Central memory CD8-positive, alpha-beta T cell (primary cell): Measurements from ENCODE around the gene PFKFB2.
A peak's percentile ranks its signal among the peaks of the same experiment; 100 is the strongest.

Source experiments
- ATAC-seq: fragments of 150-1000 bp; cut with Tn5 transposase; replicated peaks from 2 replicates; pipeline ENCODE4 v1.10.0; 2022; ENCODE audit warnings: mild to moderate bottlenecking, moderate FRiP score, moderate number of reproducible peaks; ENCODE audit not compliant: poor library complexity, severe bottlenecking; ENCODE audit errors: extremely low read depth
- DNase-seq, 2 donors: peaks; one replicate each; pipeline ENCODE4 v3.0.0; 2021; ENCODE audit warnings: low spot score in 2 of 2
- H3K27ac Mint-ChIP-seq: one replicate; pipeline ENCODE4 v1.8.0; 2022; ENCODE audit warnings: low read depth, mild to moderate bottlenecking, moderate library complexity, mixed read lengths
- H3K27me3 Mint-ChIP-seq: one replicate; pipeline ENCODE4 v1.8.0; 2022; ENCODE audit warnings: mixed read lengths
- H3K36me3 Mint-ChIP-seq: one replicate; pipeline ENCODE4 v1.8.0; 2022; ENCODE audit warnings: mild to moderate bottlenecking, moderate library complexity, mixed read lengths; ENCODE audit not compliant: insufficient read depth
- H3K4me1 Mint-ChIP-seq: one replicate; pipeline ENCODE4 v1.8.0; 2022; ENCODE audit warnings: mixed read lengths
- H3K4me3 Mint-ChIP-seq: one replicate; pipeline ENCODE4 v1.8.0; 2022; ENCODE audit warnings: mild to moderate bottlenecking, moderate library complexity, mixed read lengths
- H3K9me3 Mint-ChIP-seq: one replicate; pipeline ENCODE4 v1.8.0; 2022; ENCODE audit warnings: mixed read lengths

PFKFB2 gene

GRCh38 chr1:207067185-207067584 lies 14.1 kb downstream of the PFKFB2 start:
- no peak overlapping the region for H3K4me3 Mint-ChIP-seq
- peaks cover 5% of the 10 kb centered on the region for H3K36me3 Mint-ChIP-seq
- H3K27me3 Mint-ChIP-seq: no peaks in the 10 kb centered on the region
- peaks cover 6% of the 10 kb centered on the region for H3K4me1 Mint-ChIP-seq
- no peak for ATAC-seq
- H3K27ac Mint-ChIP-seq: no peak overlapping the region
- no peak for DNase-seq
- no peaks in the 10 kb centered on the region for H3K9me3 Mint-ChIP-seq

- peaks cover 4% of the 10 kb centered on the region for H3K36me3 Mint-ChIP-seq
- H3K9me3 Mint-ChIP-seq: no peaks in the 10 kb centered on the region
- ATAC-seq: no peak
- no peak overlapping the region for H3K4me3 Mint-ChIP-seq
- H3K27me3 Mint-ChIP-seq: no peaks in the 10 kb centered on the region
- no peak for DNase-seq
- H3K4me1 Mint-ChIP-seq: peaks cover 6% of the 10 kb centered on the region
- no peak overlapping the region for H3K27ac Mint-ChIP-seq
These were observed 14.6 kb downstream of the PFKFB2 start for GRCh38 chr1:207067665-207068064.

GRCh38 chr1:207069061-207069460 lies 16.0 kb downstream of the PFKFB2 start:
- Mint-ChIP-seq H3K27ac (no peak overlapping the region), H3K4me3 (no peak overlapping the region), H3K9me3 (no peaks in the 10 kb centered on the region), H3K27me3 (no peaks in the 10 kb centered on the region), H3K36me3 (peaks cover 1% of the 10 kb centered on the region), H3K4me1 (peaks cover 6% of the 10 kb centered on the region)
- ATAC-seq (no peak), DNase-seq (no peak)

- H3K27me3 Mint-ChIP-seq: no peaks in the 10 kb centered on the region
- ATAC-seq: no peak
- peaks cover 6% of the 10 kb centered on the region for H3K4me1 Mint-ChIP-seq
- H3K9me3 Mint-ChIP-seq: no peaks in the 10 kb centered on the region
- no peak overlapping the region for H3K4me3 Mint-ChIP-seq
- no peak overlapping the region for H3K27ac Mint-ChIP-seq
- no peak for DNase-seq
- peaks cover 1% of the 10 kb centered on the region for H3K36me3 Mint-ChIP-seq
These were observed 16.9 kb downstream of the PFKFB2 start for GRCh38 chr1:207069858-207070506.

- no peak for DNase-seq
- H3K4me3 Mint-ChIP-seq: no peak overlapping the region
- H3K4me1 Mint-ChIP-seq: peaks cover 6% of the 10 kb centered on the region
- H3K27ac Mint-ChIP-seq: no peak overlapping the region
- ATAC-seq: peak; percentile 28
- no peaks in the 10 kb centered on the region for H3K9me3 Mint-ChIP-seq
- no peaks in the 10 kb centered on the region for H3K27me3 Mint-ChIP-seq
- H3K36me3 Mint-ChIP-seq: peaks cover 1% of the 10 kb centered on the region
These were observed 17.7 kb downstream of the PFKFB2 start for GRCh38 chr1:207070811-207071210.

GRCh38 chr1:207071426-207071825 lies 18.4 kb downstream of the PFKFB2 start:
- Mint-ChIP-seq H3K27me3 (no peaks in the 10 kb centered on the region), H3K4me3 (no peak overlapping the region), H3K9me3 (no peaks in the 10 kb centered on the region), H3K36me3 (peaks cover 1% of the 10 kb centered on the region), H3K4me1 (peaks cover 6% of the 10 kb centered on the region), H3K27ac (no peak overlapping the region)
- ATAC-seq (no peak), DNase-seq (no peak)

GRCh38 chr1:207072233-207072632 lies 19.2 kb downstream of the PFKFB2 start:
- Mint-ChIP-seq H3K4me3 (no peak overlapping the region), H3K4me1 (peaks cover 6% of the 10 kb centered on the region), H3K9me3 (no peaks in the 10 kb centered on the region), H3K27ac (no peak overlapping the region), H3K36me3 (peaks cover 1% of the 10 kb centered on the region), H3K27me3 (no peaks in the 10 kb centered on the region)
- no peak for ATAC-seq
- no peak for DNase-seq

- H3K4me1 Mint-ChIP-seq: peaks cover 6% of the 10 kb centered on the region
- no peak for ATAC-seq
- DNase-seq: no peak
These were observed 21.1 kb downstream of the PFKFB2 start for GRCh38 chr1:207073906-207074820.

GRCh38 chr1:207076181-207076955 lies 23.3 kb downstream of the PFKFB2 start:
- no peaks in the 10 kb centered on the region for H3K36me3 Mint-ChIP-seq
- H3K9me3 Mint-ChIP-seq: no peaks in the 10 kb centered on the region
- ATAC-seq (no peak), DNase-seq (no peak)
- no peaks in the 10 kb centered on the region for H3K4me1 Mint-ChIP-seq
- H3K27ac Mint-ChIP-seq: no peak overlapping the region
- no peak overlapping the region for H3K4me3 Mint-ChIP-seq
- peaks cover 4% of the 10 kb centered on the region for H3K27me3 Mint-ChIP-seq

More at GRCh38 chr1:207073906-207074820, 21.1 kb downstream of the PFKFB2 start:
- Mint-ChIP-seq H3K36me3 (no peaks in the 10 kb centered on the region), H3K4me3 (no peak overlapping the region), H3K27ac (no peak overlapping the region), H3K9me3 (no peaks in the 10 kb centered on the region), H3K27me3 (no peaks in the 10 kb centered on the region)

GRCh38 chr1:207077012-207077411 lies 23.9 kb downstream of the PFKFB2 start:
- Mint-ChIP-seq H3K27me3 (peaks cover 11% of the 10 kb centered on the region), H3K36me3 (no peaks in the 10 kb centered on the region), H3K4me1 (no peaks in the 10 kb centered on the region), H3K4me3 (no peak overlapping the region), H3K27ac (no peak overlapping the region), H3K9me3 (no peaks in the 10 kb centered on the region)
- no peak for ATAC-seq
- no peak for DNase-seq

GRCh38 chr1:207077470-207078377 lies 24.6 kb downstream of the PFKFB2 start:
- Mint-ChIP-seq H3K36me3 (no peaks in the 10 kb centered on the region), H3K4me3 (no peak overlapping the region), H3K27me3 (peaks cover 18% of the 10 kb centered on the region), H3K4me1 (no peaks in the 10 kb centered on the region), H3K9me3 (no peaks in the 10 kb centered on the region), H3K27ac (no peak overlapping the region)
- ATAC-seq: peak; percentile 60
- DNase-seq: peak; percentile 45 to 64
